ENCODE data around the gene UPP1.

GRCh38 chr7:48108959-48109847, 20.1 kb downstream of the UPP1 start:
- TF ChIP-seq CTCF (IDR thresholded peaks at IDR 0.05) = no peak
- no peak for TF ChIP-seq POLR2A (IDR thresholded peaks at IDR 0.05)

Data from esophagus squamous epithelium (tissue), 4 donors.